GM13977 (cell line): Measurements from ENCODE around the gene IFIT1B.

Experiments
- DNase-seq: peaks from one replicate; pipeline ENCODE4 v3.0.0; 2012; ENCODE audit warnings: low spot score
- in situ Hi-C: fragments of 300-500 bp; cut with MboI; formaldehyde crosslinking; loops from one replicate; pipeline ENCODE4 v1.12.0; 2022; ENCODE audit warnings: low sequenced_read_pairs, low pct_unique_long_range_greater_than_20kb, mixed read lengths, inconsistent platforms; ENCODE audit not compliant: unreplicated experiment
- TF ChIP-seq, protein P1 (sequence below): IDR thresholded peaks from 2 replicates; pipeline ENCODE4 v1.5.1; 2012; ENCODE audit warnings: mild to moderate bottlenecking, control low read depth; ENCODE audit not compliant: insufficient read depth; ENCODE audit errors: extremely low read depth, missing control alignments

Gene IFIT1B

DNA sequence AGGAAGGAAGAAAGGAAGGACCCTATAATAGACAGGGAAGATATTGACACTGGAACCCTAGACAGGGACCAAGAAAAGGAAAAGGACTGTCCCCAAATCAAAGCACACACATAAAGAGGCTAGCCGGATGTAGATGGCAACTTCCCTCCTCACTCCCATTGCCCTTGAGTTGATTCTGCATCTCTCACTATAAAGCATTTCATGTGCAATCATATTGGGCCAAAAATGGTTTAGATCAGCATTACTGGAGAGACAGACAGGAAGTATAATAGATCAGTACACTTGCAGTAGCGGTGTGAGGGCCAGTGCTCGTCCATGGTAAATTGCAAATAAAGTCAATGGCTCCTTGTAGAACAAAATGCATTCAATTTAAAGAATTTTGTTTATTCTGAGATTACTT lies 41.6 kb upstream of the IFIT1B start:
- in situ Hi-C loops, result no loop called here
- TF ChIP-seq, protein P1, sequence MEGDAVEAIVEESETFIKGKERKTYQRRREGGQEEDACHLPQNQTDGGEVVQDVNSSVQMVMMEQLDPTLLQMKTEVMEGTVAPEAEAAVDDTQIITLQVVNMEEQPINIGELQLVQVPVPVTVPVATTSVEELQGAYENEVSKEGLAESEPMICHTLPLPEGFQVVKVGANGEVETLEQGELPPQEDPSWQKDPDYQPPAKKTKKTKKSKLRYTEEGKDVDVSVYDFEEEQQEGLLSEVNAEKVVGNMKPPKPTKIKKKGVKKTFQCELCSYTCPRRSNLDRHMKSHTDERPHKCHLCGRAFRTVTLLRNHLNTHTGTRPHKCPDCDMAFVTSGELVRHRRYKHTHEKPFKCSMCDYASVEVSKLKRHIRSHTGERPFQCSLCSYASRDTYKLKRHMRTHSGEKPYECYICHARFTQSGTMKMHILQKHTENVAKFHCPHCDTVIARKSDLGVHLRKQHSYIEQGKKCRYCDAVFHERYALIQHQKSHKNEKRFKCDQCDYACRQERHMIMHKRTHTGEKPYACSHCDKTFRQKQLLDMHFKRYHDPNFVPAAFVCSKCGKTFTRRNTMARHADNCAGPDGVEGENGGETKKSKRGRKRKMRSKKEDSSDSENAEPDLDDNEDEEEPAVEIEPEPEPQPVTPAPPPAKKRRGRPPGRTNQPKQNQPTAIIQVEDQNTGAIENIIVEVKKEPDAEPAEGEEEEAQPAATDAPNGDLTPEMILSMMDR, result no peak
- DNase-seq, result no peak

DNA sequence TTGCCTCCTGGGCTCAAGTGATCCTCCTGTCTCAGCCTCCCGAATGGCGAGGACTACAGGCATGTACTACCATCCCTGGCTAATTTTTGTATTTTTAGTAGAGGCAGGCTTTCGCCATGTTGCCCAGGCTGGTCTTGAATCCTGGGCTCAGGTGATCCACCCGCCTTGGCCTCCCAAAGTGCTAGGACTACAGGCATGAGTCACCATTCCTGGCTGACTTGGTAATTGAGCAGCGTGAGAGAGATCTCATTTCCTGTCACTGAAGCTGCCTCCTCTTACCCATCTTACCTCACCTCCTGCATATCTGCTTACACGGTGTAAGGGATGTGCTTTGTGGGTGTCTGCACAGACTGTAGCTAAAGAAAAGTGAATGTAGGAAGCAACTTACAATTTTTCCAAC lies 40.4 kb upstream of the IFIT1B start:
- in situ Hi-C loops, result no loop called here
- DNase-seq, result no peak
- TF ChIP-seq, protein P1, result no peak

DNA sequence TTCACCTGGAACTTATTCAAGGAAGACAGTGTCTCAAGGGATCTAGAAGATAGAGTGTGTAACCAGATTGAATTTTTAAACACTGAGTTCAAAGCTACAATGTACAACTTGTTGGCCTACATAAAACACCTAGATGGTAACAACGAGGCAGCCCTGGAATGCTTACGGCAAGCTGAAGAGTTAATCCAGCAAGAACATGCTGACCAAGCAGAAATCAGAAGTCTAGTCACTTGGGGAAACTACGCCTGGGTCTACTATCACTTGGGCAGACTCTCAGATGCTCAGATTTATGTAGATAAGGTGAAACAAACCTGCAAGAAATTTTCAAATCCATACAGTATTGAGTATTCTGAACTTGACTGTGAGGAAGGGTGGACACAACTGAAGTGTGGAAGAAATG lies 39.1 kb upstream of the IFIT1B start:
- in situ Hi-C loops, result no loop called here
- no peak for DNase-seq
- TF ChIP-seq, protein P1, result no peak

DNA sequence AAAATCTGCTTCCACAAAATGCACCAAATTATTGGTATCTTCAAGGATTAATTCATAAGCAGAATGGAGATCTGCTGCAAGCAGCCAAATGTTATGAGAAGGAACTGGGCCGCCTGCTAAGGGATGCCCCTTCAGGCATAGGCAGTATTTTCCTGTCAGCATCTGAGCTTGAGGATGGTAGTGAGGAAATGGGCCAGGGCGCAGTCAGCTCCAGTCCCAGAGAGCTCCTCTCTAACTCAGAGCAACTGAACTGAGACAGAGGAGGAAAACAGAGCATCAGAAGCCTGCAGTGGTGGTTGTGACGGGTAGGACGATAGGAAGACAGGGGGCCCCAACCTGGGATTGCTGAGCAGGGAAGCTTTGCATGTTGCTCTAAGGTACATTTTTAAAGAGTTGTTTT lies 38.0 kb upstream of the IFIT1B start:
- no peak for DNase-seq
- TF ChIP-seq, protein P1, result no peak
- in situ Hi-C loops, result no loop called here

DNA sequence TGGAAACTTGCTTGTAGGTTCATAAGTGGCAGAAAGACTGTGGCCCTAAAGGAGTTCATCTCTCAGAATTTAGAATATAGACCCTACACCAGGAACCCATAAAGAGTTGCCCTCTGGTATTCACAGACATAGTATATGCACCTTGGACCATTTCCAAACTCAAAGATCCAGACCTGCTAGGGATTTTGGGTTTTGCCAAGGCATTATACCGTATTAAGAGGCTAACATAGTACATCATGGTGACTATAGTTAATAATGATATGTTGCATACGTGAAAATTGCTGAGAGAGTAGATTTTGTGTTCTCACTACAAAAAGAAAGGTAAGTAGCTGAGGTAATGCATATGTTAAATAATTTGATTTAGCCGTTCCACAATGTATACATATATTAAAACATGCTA lies 36.2 kb upstream of the IFIT1B start:
- in situ Hi-C loops, result no loop called here
- TF ChIP-seq, protein P1, result no peak
- DNase-seq, result no peak

DNA sequence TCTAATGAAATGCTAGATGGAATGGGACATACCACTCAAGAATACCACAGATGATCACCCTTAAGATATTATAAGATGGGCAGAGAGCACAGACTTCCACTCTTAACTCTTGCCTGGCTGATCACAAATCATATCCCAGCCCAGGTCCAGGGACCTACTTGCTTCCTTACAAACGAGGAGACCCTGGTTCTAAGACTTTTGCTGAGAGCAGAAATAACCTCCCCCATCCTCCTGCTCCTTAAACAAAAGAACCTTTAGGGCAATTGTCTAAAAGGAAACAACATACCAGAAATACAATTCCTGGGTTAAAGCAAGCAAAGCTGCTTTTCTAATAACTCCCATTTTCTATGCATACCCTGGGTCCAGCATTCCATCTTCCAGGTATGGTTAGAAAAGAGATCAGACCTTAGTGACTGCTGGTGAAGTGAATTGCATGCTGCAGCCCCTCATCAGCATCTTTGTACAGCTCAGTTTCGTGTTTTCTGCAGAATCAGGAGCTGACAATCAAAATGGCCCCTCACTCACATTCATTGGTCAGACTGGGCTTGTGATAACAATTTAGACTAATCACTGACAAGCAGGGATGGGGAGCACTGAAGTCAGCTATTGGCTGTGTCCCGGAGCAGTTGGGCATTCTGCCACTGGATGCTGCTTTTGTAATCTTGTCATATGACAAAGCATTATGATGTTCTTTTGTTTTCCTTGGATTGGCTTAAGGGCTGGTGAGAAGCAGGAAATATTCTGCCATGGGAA lies 35.5 kb upstream of the IFIT1B start:
- in situ Hi-C loops, result no loop called here
- DNase-seq, result no peak
- TF ChIP-seq, protein P1, result no peak
